GM18907 (cell line): ENCODE measurements around the gene CRY1.

Experiments
- ATAC-seq: cut with Tn5 transposase; IDR thresholded peaks from one replicate; pipeline ENCODE4 v1.9.1; 2021; ENCODE audit warnings: mild to moderate bottlenecking, moderate library complexity; ENCODE audit not compliant: unreplicated experiment

CRY1 gene

GRCh38 chr12:106974511-106974910 lies 118.8 kb downstream of the CRY1 start:
- ATAC-seq = peak; percentile 83

- ATAC-seq = no peak
These were observed 119.8 kb downstream of the CRY1 start for GRCh38 chr12:106973545-106973944.

DNA sequence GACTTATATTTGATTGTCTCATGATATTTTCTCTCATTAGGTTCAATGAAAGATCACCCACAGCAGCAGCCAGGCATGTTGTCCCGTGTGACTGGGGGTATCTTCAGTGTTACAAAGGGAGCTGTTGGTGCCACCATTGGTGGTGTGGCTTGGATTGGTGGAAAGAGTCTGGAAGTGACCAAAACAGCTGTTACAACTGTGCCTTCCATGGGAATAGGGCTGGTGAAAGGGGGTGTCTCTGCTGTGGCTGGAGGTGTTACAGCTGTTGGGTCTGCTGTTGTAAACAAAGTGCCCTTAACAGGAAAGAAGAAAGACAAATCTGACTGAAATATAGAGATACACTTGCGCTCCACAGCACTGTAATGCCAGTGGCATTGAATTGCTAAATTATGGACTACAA lies 122.3 kb downstream of the CRY1 start:
- ATAC-seq = no peak

GRCh38 chr12:106964526-106964925 lies 128.8 kb downstream of the CRY1 start:
- ATAC-seq = no peak

DNA sequence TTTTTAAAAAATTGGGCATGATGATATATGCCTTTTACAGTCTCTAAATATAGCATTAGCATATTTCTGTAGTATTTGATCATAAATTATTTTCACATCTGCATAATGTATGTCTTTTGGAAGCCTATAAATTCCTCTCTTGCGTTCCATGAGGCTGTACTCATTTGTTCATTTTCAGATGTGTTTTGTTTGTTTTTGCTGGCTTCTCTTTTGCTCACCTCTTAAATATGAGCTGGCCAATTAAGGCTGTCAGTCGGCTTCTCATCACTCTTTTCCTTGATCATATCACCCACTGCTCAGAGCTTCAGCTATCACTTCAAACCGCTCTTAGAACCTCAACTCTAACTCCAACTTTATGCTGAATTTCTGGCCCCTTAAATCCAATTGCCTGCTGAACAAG lies 131.1 kb downstream of the CRY1 start:
- ATAC-seq = no peak

DNA sequence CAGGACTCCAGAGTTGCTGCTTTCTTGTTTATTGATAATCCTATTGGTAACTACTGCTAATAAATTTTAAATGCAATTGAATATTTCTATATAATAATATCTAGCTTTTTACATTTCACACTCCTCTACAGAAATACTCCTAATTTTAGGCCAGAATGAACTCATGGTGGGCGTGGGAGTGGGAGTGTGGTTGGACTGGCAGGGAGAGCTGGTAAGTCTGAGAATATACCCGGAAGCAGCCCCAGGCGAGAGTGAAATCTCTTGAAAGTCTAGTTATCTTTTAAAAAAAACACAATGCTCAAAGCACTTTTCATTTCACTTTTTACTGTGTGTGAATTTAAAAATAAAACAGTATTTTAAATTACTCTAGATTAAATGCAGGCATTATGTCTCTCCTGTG lies 132.9 kb downstream of the CRY1 start:
- no peak for ATAC-seq

DNA sequence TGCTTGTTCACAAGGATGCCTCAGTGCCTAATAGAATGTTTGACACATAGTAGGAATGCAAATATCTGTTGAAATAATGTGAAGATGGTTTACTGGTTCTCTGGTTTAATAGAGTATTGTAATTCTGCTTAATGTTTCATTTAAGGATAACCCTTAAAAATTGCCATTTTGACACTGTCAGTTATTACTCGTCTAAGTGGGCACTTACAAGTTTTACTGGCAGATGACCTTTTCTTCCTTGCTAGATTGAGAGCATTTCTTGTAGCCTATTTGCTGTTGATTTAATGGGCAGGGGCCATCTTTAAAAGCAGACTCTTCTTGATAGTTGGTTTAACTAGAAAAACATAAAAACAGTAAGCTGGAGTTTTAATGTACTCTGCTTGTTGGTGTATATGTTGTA lies 135.8 kb downstream of the CRY1 start:
- no peak for ATAC-seq

DNA sequence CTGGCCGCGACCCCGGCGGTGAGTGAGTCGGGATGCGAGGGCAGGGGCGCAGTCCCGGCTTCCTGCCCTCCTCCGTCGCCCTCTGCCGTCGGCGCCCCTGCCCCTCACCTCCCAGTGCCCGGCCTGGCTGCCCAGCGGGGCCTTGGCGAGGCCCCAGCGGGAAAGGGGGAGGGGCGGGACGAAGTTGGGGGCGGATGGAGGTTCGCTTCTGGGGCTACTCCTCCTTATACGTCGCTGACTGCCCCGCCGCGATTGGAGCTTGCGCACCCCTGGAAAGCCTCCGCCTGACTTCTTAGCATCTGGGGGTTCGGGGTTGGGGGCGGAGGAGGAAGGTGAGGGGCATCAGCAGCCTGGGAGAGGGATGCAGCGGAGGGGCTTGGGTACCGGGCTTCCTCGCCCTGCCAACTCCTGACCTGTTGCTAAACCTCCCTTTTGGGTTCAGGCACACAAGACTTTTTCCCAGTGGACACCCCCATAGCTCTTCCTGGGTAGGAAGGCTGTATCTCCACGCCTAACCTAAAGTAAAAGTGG lies 137.2 kb downstream of the CRY1 start:
- ATAC-seq = peak; percentile 47

DNA sequence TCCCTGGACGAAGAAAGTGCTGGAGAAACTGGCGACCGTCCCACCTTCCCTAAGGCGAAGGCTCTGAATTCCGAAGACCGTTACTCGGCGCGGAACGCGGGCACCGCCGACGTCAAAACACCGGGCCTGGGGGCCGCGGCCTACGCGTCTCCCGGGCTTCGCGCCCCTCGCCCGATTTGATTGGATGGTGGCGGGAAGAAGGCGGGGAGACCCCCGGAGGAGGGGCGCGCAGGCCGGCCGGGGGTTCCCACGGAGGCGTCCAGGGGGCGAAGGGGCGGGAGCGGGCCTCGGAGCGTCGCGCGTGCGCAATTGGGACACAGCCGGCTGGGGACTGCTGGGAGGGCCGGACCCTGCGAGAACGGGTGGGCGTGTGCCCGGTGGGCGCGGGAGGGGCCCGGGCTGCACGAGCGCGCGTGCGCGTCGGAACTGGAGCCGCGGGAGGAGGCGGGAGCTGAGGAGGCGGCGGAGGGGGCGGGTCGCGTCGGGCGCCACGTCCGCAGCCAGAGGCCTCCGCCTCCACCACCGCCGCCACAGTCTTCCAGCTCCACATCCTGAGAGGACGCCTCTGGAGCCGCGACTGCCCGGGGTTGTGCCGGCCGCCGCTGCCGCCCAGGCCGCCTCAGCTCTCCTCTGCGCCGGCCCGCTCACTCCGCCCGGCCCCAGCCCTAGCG lies 137.8 kb downstream of the CRY1 start, which contains the start of gene TMEM263:
Gene TMEM263, plus strand, starts transcription at position 531 of the 671 bp plus-strand sequence. CDS start 11,210 bp downstream, outside the sequence.
- ATAC-seq = peak; percentile 82

GRCh38 chr12:106954462-106955376 lies 138.6 kb downstream of the CRY1 start:
- no peak for ATAC-seq

DNA sequence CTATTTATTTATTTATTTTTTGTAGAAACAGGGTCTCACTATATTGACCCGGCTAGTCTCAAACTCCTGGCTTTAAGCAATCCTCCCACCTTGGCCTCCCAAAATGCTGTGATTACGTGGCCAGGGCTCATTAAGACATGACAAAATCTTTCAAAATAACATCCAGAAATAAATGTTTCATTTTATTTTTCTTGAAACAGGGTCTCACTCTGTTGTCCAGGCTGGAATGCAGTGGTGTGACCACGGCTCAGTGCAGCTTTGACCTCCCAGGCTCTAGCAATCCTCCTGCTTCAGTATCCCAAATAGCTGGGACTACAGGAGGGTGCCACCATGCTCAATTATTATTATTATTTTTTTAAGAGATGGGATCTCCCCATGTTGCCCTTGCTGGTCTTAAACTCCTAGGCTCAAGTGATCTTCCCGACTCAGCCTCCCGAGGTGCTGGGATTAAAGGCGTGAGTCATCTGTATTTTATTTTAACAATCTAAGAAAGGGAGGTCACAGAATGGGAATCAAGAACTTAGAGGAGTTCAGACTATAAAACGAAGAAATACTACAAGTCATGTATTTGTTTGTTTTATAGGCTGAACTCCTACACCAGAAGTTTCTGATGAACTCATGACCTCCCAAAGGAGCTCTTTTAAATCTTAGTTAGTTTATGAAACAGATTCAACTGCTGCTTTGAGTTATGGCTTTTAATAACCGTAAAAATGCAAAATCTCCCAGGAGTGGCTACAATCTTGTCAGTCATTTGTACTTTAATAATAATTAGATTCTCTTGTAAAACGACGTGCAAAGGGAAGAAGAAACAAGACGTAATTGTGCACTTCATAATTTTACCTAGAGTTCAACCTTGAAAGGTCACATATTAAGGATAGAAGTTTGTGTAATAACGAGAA lies 139.7 kb downstream of the CRY1 start:
- no peak for ATAC-seq

GRCh38 chr12:106950591-106950990 lies 142.8 kb downstream of the CRY1 start:
- no peak for ATAC-seq

DNA sequence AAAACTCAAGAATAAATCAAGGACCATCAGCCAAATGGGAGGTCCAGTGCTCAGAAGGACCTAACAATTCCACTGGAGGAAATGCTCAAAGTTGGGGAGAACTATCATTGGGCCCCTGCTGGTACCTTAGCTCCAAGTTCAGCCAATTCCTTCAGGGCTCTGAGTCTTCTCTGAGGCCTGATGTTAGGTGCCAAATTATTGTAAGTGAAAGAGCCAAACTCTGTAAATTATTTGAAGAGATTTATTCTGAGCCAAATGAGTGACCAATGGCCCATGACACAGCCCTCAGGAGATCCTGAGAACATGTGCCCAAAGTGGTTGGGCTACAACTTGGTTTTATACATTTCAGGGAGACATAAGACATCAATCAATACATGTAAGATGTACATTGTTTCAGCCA lies 145.9 kb downstream of the CRY1 start:
- ATAC-seq = no peak

DNA sequence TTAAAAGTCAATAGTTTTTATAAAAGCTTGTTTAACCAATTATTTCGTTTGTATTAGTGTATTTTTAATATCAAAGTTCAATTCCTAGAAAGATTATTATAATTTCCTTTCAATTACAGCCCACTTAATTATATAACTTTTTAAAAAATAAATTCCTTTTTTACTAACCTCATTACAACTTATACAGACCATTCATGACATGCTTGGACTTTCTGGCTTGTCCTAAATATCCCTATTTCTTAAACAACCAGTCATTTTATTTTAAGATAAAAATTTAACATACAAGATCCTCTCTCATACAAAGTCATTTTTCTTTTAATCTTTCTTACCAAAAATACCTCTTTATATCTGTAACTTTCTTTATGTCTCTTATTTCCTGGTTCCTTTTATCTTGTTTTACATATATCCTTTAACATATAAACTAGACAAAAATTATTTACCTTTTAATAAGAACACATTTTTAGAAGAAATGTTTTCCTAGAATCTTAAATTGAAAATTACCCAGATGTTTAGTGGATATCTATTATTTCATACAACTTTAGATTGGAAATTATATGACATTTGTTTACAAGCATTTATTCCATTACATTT lies 148.0 kb downstream of the CRY1 start:
- ATAC-seq = no peak

- no peak for ATAC-seq
These were observed 150.6 kb downstream of the CRY1 start for GRCh38 chr12:106942775-106943174.

DNA sequence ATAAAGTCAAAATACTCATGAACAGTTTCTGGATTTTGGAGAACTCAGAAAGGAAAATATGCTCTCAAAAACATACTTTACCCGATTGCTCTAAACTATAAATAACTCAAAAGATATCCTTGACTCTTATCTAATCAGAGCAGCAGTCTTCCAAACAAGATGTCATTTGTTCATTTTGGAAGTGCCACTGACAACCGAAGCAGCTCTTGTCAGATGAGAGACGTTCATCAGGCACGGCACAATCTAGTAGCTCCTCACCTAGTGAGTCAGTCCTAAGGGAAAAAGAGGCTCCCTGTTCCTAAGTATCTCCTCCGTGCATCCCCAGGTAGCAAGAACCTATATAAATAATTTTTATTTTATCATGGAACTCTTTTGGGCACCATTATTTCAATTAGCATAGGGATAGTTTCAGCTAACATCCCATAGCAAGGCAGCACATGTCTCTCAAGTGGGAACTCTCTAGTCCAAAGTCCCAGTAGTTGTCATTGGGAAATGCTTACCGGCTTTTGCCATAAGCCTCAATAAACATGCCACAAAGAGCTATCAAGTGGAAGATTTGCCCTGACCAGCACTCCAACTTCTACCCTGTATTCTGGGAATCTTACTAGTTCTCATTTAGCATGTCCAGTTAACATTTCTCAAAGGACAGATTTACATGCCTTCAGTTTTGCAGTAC lies 151.7 kb downstream of the CRY1 start:
- ATAC-seq = no peak
